ENCODE results near the gene NACC1. TPM values are rescaled to one million over a fixed set of nuclear protein-coding genes. Genes with fewer than 3 reads are reported as not detected.

Gene NACC1
- total and polyA plus RNA-seq, 2 of the 13 experiments (the other 11 are each of a cell fraction or from before 2014, with no cell fraction given), result 31.8 to 42.3 TPM

DNA sequence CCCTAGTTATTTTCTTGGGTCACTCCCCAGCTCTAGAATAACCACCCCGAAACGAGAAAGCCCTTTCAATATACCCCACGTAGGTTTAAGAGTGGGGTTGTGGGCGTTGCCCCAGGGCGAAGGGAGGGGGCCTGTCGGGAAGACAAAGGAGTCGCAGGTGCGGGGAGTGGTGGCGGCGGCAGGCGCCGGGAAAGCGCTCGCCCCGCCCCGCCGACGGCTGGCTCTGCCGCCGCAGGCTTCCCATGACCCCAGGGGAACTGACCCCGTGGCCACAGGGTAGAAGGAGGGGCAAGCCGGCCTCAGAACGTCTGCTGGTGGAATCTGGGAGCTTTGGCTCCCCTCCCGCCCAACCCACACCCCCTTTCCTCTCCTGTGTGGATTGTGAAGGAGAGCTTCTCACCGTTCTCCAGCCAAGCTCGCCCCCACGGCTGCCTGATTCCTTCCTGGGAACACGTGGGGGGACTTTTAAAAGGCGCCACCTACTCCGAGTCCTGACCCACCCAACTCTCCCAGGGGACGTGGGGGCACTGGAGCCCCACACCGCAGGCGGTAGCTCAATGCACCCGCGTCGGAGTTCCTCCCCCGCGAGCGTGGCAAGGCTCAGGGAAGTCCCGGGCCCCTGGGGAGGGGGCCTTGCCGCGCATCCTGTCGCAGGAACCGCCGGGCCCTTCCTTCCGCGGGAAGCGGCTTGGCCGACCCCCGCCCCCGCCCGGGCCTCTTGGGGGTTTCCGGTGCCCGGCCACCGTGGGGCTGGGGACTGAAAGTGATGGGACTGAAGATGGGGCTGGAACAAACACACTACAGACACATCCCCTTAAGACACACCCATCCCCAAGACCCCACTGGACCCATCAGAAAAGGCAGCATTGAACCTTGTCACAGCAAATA is 37.7 kb downstream of the NACC1 start (continued):
- TF ChIP-seq ZBTB34 (CRISPR knock-in tag; IDR thresholded peaks at IDR 0.05) (no peak), ZNF546 (CRISPR knock-in tag; conservative IDR thresholded peaks at IDR 0.05) (no peak), ZNF10 (CRISPR knock-in tag; IDR thresholded peaks at IDR 0.05; ENCODE audit: borderline replicate concordance, low read depth) (no peak), ZNF530 (CRISPR knock-in tag; IDR thresholded peaks at IDR 0.05; ENCODE audit: low read depth) (no peak), SAFB2 (CRISPR knock-in tag; IDR thresholded peaks at IDR 0.05; ENCODE audit: borderline replicate concordance, low read depth) (0 out of 2 replicates have a peak, but pooled peaks have one; percentile 10), KDM1A (CRISPR knock-in tag; IDR thresholded peaks at IDR 0.05) (no peak), ZFP91 (CRISPR knock-in tag; IDR thresholded peaks at IDR 0.05; ENCODE audit: borderline replicate concordance) (peak; percentile 85; the same call in 1 of the 2 replicates), STAT5B (CRISPR knock-in tag; IDR thresholded peaks at IDR 0.05) (no peak), RFX3 (CRISPR knock-in tag; IDR thresholded peaks at IDR 0.05) (no peak), ZNF263 (CRISPR knock-in tag; IDR thresholded peaks at IDR 0.05) (no peak), ZC3H13 (CRISPR knock-in tag; IDR thresholded peaks at IDR 0.05) (peak; percentile 94), ARNTL (CRISPR knock-in tag; IDR thresholded peaks at IDR 0.05) (peak; percentile 11; the same call in 1 of the 2 replicates), ATAD3A (CRISPR knock-in tag; IDR thresholded peaks at IDR 0.05) (no peak), ZNF749 (CRISPR knock-in tag; IDR thresholded peaks at IDR 0.05; ENCODE audit: borderline replicate concordance) (no peak), BORCS8-MEF2B (CRISPR knock-in tag; IDR thresholded peaks at IDR 0.05) (no peak)
- TF ChIP-seq, protein P1, sequence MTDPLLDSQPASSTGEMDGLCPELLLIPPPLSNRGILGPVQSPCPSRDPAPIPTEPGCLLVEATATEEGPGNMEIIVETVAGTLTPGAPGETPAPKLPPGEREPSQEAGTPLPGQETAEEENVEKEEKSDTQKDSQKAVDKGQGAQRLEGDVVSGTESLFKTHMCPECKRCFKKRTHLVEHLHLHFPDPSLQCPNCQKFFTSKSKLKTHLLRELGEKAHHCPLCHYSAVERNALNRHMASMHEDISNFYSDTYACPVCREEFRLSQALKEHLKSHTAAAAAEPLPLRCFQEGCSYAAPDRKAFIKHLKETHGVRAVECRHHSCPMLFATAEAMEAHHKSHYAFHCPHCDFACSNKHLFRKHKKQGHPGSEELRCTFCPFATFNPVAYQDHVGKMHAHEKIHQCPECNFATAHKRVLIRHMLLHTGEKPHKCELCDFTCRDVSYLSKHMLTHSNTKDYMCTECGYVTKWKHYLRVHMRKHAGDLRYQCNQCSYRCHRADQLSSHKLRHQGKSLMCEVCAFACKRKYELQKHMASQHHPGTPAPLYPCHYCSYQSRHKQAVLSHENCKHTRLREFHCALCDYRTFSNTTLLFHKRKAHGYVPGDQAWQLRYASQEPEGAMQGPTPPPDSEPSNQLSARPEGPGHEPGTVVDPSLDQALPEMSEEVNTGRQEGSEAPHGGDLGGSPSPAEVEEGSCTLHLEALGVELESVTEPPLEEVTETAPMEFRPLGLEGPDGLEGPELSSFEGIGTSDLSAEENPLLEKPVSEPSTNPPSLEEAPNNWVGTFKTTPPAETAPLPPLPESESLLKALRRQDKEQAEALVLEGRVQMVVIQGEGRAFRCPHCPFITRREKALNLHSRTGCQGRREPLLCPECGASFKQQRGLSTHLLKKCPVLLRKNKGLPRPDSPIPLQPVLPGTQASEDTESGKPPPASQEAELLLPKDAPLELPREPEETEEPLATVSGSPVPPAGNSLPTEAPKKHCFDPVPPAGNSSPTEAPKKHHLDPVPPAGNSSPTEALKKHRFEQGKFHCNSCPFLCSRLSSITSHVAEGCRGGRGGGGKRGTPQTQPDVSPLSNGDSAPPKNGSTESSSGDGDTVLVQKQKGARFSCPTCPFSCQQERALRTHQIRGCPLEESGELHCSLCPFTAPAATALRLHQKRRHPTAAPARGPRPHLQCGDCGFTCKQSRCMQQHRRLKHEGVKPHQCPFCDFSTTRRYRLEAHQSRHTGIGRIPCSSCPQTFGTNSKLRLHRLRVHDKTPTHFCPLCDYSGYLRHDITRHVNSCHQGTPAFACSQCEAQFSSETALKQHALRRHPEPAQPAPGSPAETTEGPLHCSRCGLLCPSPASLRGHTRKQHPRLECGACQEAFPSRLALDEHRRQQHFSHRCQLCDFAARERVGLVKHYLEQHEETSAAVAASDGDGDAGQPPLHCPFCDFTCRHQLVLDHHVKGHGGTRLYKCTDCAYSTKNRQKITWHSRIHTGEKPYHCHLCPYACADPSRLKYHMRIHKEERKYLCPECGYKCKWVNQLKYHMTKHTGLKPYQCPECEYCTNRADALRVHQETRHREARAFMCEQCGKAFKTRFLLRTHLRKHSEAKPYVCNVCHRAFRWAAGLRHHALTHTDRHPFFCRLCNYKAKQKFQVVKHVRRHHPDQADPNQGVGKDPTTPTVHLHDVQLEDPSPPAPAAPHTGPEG (CRISPR knock-in tag; IDR thresholded peaks at IDR 0.05), result no peak
- TF ChIP-seq, protein P2, sequence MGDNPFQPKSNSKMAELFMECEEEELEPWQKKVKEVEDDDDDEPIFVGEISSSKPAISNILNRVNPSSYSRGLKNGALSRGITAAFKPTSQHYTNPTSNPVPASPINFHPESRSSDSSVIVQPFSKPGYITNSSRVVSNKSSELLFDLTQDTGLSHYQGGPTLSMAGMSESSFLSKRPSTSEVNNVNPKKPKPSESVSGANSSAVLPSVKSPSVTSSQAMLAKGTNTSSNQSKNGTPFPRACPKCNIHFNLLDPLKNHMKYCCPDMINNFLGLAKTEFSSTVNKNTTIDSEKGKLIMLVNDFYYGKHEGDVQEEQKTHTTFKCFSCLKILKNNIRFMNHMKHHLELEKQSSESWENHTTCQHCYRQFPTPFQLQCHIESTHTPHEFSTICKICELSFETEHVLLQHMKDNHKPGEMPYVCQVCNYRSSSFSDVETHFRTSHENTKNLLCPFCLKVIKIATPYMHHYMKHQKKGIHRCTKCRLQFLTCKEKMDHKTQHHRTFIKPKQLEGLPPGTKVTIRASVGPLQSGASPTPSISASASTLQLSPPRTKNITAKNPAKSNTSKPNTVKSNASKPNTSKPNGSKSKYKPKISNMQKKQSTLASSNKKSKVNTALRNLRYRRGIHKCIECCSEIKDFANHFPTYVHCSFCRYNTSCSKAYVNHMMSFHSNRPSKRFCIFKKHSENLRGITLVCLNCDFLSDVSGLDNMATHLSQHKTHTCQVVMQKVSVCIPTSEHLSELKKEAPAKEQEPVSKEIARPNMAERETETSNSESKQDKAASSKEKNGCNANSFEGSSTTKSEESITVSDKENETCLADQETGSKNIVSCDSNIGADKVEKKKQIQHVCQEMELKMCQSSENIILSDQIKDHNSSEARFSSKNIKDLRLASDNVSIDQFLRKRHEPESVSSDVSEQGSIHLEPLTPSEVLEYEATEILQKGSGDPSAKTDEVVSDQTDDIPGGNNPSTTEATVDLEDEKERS (CRISPR knock-in tag; IDR thresholded peaks at IDR 0.05), result no peak

All from HepG2 (cell line).